SKM-1 (cell line): ENCODE data around the gene CEP89.
"Not testable (repeated sequence)": the region's sequence is repeated elsewhere in the genome, so short reads cannot be mapped to it uniquely, and the experiment has no call there.

Experiments
- DNase-seq: peaks from one replicate; lab custom pipeline; 2025; ENCODE audit not compliant: unreplicated experiment; lab: John Stamatoyannopoulos, UW

CEP89 gene

GRCh38 chr19:32895384-32895783 lies 76.4 kb downstream of the CEP89 start:
- no peak for DNase-seq

- DNase-seq = no peak
These were observed 80.1 kb downstream of the CEP89 start for GRCh38 chr19:32891609-32892008.

GRCh38 chr19:32890841-32891240 lies 80.9 kb downstream of the CEP89 start:
- no peak for DNase-seq

GRCh38 chr19:32890326-32890725 lies 81.4 kb downstream of the CEP89 start:
- DNase-seq = no peak

GRCh38 chr19:32889137-32889934 lies 82.4 kb downstream of the CEP89 start:
- DNase-seq = no peak

GRCh38 chr19:32887572-32888215 lies 84.1 kb downstream of the CEP89 start:
- DNase-seq = no peak

- DNase-seq = no peak
These were observed 85.5 kb downstream of the CEP89 start for GRCh38 chr19:32886241-32886640.

- not testable (repeated sequence) for DNase-seq
These were observed 86.5 kb downstream of the CEP89 start for GRCh38 chr19:32885255-32885654.

- no peak for DNase-seq
These were observed 90.0 kb downstream of the CEP89 start for GRCh38 chr19:32881766-32882165.

GRCh38 chr19:32880622-32881021 lies 91.1 kb downstream of the CEP89 start:
- DNase-seq = no peak

- DNase-seq = no peak
These were observed 92.0 kb downstream of the CEP89 start for GRCh38 chr19:32879741-32880140.

- no peak for DNase-seq
These were observed 92.8 kb downstream of the CEP89 start for GRCh38 chr19:32878988-32879387.

GRCh38 chr19:32877977-32878745 lies 93.6 kb downstream of the CEP89 start:
- DNase-seq = no peak

- no peak for DNase-seq
These were observed 94.3 kb downstream of the CEP89 start for GRCh38 chr19:32877323-32877912.

- no peak for DNase-seq
These were observed 94.9 kb downstream of the CEP89 start for GRCh38 chr19:32876919-32877285.

- DNase-seq = no peak
These were observed 95.4 kb downstream of the CEP89 start for GRCh38 chr19:32876236-32876918.

- no peak for DNase-seq
These were observed 96.3 kb downstream of the CEP89 start for GRCh38 chr19:32875428-32875827.

- DNase-seq = no peak
These were observed 97.2 kb downstream of the CEP89 start for GRCh38 chr19:32874605-32875004.

- no peak for DNase-seq
These were observed 98.4 kb downstream of the CEP89 start for GRCh38 chr19:32873247-32873959.

- DNase-seq = no peak
These were observed 99.4 kb downstream of the CEP89 start for GRCh38 chr19:32872391-32872790.
